HEK293 (cell line): ENCODE measurements around the gene ETNK1.

ENCODE experiments used
- ATF2 ChIP-seq: fragments of 450-650 bp; formaldehyde crosslinking; IDR thresholded peaks from 2 replicates; pipeline ENCODE4 v1.5.1; 2016; ENCODE audit warnings: missing biosample characterization, missing genetic modification characterization, low read depth
- ELK4 ChIP-seq: IDR thresholded peaks from 2 replicates; pipeline ENCODE4 v1.6.1; 2011; ENCODE audit warnings: mild to moderate bottlenecking, low read depth, low read length, borderline replicate concordance
- SP3 ChIP-seq: fragments of 450-650 bp; formaldehyde crosslinking; IDR thresholded peaks from 2 replicates; pipeline ENCODE4 v1.5.1; 2016; ENCODE audit warnings: missing biosample characterization, missing genetic modification characterization
- TRIM28 ChIP-seq: IDR thresholded peaks from 2 replicates; pipeline ENCODE4 v1.6.1; 2011; ENCODE audit warnings: low read length, control low read depth, borderline replicate concordance
- ZBTB8A ChIP-seq: fragments of 450-650 bp; formaldehyde crosslinking; IDR thresholded peaks from 2 replicates; pipeline ENCODE4 v1.5.1; 2016; ENCODE audit warnings: missing biosample characterization, missing genetic modification characterization
- ZNF174 ChIP-seq: fragments of 450-650 bp; formaldehyde crosslinking; IDR thresholded peaks from 2 replicates; pipeline ENCODE4 v1.5.0; 2017; ENCODE audit warnings: missing biosample characterization, mild to moderate bottlenecking, missing genetic modification characterization
- ZNF211 ChIP-seq: fragments of 450-650 bp; formaldehyde crosslinking; IDR thresholded peaks from 2 replicates; pipeline ENCODE4 v1.5.1; 2016; ENCODE audit warnings: low read depth, missing biosample characterization, missing genetic modification characterization
- ZNF354C ChIP-seq: fragments of 450-650 bp; formaldehyde crosslinking; IDR thresholded peaks from 2 replicates; pipeline ENCODE4 v1.5.1; 2016; ENCODE audit warnings: missing biosample characterization, missing genetic modification characterization, low read depth, borderline replicate concordance
- ZNF37A ChIP-seq: fragments of 450-650 bp; IDR thresholded peaks from 2 replicates; pipeline ENCODE4 v1.5.1; 2018; ENCODE audit warnings: missing biosample characterization, missing genetic modification characterization
- ZNF514 ChIP-seq: fragments of 450-650 bp; formaldehyde crosslinking; IDR thresholded peaks from 2 replicates; pipeline ENCODE4 v1.5.1; 2016; ENCODE audit warnings: missing biosample characterization, missing genetic modification characterization
- ZNF664 ChIP-seq: fragments of 450-650 bp; formaldehyde crosslinking; IDR thresholded peaks from 2 replicates; pipeline ENCODE4 v1.5.1; 2016; ENCODE audit warnings: missing biosample characterization, missing genetic modification characterization
- ZSCAN18 ChIP-seq: fragments of 450-650 bp; formaldehyde crosslinking; IDR thresholded peaks from 2 replicates; pipeline ENCODE4 v1.5.1; 2016; ENCODE audit warnings: missing biosample characterization, missing genetic modification characterization
- TF ChIP-seq, protein P1 (sequence below): fragments of 450-650 bp; formaldehyde crosslinking; IDR thresholded peaks from 2 replicates; pipeline ENCODE4 v1.5.1; 2016; ENCODE audit warnings: missing biosample characterization, missing genetic modification characterization
- TF ChIP-seq, protein P2 (sequence below): fragments of 450-650 bp; formaldehyde crosslinking; IDR thresholded peaks from 2 replicates; pipeline ENCODE4 v1.5.1; 2016; ENCODE audit warnings: missing biosample characterization, missing genetic modification characterization

DNA sequence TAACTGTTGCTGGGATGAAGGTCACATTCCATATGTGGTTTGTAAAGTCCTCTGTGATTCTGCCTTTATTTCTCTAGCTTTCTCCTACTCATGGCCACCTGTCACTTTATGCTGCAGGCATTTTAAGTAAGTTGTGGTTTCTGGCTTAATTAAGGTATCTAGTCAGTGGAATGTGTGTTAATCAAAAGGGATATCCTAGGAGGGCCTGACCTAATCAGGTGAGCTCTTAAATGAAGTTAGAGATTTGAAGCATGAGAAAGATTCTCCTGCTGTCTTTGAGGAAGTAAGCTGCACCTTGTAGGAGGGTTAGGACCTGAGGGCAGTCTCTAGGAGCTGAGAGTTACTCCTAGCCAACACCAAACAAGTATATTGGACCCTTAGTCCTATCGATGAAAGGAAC lies 90.3 kb downstream of the ETNK1 start:
- TF ChIP-seq ATF2 (tag by site-specific recombination) (no peak), ZNF354C (tag by site-specific recombination) (no peak), ZNF174 (tag by site-specific recombination) (no peak), ZNF664 (no peak), ELK4 (no peak), ZBTB8A (tag by site-specific recombination) (no peak), ZNF37A (tag by site-specific recombination) (no peak), ZNF211 (no peak), SP3 (no peak), ZSCAN18 (tag by site-specific recombination) (no peak), ZNF514 (no peak), TRIM28 (no peak)
- TF ChIP-seq, protein P1, sequence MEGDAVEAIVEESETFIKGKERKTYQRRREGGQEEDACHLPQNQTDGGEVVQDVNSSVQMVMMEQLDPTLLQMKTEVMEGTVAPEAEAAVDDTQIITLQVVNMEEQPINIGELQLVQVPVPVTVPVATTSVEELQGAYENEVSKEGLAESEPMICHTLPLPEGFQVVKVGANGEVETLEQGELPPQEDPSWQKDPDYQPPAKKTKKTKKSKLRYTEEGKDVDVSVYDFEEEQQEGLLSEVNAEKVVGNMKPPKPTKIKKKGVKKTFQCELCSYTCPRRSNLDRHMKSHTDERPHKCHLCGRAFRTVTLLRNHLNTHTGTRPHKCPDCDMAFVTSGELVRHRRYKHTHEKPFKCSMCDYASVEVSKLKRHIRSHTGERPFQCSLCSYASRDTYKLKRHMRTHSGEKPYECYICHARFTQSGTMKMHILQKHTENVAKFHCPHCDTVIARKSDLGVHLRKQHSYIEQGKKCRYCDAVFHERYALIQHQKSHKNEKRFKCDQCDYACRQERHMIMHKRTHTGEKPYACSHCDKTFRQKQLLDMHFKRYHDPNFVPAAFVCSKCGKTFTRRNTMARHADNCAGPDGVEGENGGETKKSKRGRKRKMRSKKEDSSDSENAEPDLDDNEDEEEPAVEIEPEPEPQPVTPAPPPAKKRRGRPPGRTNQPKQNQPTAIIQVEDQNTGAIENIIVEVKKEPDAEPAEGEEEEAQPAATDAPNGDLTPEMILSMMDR (tag by site-specific recombination), result no peak
- TF ChIP-seq, protein P2, sequence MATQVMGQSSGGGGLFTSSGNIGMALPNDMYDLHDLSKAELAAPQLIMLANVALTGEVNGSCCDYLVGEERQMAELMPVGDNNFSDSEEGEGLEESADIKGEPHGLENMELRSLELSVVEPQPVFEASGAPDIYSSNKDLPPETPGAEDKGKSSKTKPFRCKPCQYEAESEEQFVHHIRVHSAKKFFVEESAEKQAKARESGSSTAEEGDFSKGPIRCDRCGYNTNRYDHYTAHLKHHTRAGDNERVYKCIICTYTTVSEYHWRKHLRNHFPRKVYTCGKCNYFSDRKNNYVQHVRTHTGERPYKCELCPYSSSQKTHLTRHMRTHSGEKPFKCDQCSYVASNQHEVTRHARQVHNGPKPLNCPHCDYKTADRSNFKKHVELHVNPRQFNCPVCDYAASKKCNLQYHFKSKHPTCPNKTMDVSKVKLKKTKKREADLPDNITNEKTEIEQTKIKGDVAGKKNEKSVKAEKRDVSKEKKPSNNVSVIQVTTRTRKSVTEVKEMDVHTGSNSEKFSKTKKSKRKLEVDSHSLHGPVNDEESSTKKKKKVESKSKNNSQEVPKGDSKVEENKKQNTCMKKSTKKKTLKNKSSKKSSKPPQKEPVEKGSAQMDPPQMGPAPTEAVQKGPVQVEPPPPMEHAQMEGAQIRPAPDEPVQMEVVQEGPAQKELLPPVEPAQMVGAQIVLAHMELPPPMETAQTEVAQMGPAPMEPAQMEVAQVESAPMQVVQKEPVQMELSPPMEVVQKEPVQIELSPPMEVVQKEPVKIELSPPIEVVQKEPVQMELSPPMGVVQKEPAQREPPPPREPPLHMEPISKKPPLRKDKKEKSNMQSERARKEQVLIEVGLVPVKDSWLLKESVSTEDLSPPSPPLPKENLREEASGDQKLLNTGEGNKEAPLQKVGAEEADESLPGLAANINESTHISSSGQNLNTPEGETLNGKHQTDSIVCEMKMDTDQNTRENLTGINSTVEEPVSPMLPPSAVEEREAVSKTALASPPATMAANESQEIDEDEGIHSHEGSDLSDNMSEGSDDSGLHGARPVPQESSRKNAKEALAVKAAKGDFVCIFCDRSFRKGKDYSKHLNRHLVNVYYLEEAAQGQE (tag by site-specific recombination), result no peak
